GM23248 (cell line): Measurements from ENCODE around the gene SLC16A3. TPM values are rescaled to one million over a fixed set of nuclear protein-coding genes. Genes with fewer than 3 reads are reported as not detected.

Experiments
- DNase-seq: peaks from one replicate; pipeline ENCODE4 v3.0.0-alpha.2; 2015
- H2AFZ ChIP-seq: fragments of 200-600 bp; sonication (generic); 2 replicates; pipeline ENCODE4 v1.6.1; 2016; ENCODE audit warnings: antibody characterized with exemption
- H3F3A ChIP-seq: fragments of 200-600 bp; sonication (generic); 2 replicates; pipeline ENCODE4 v1.6.1; 2016; ENCODE audit warnings: mild to moderate bottlenecking, antibody characterized with exemption, mixed run types; ENCODE audit not compliant: insufficient read depth
- H3K27ac ChIP-seq: fragments of 200-600 bp; sonication (generic); 2 replicates; pipeline ENCODE4 v1.5.1; 2016; ENCODE audit warnings: mild to moderate bottlenecking
- H3K27me3 ChIP-seq: fragments of 200-600 bp; sonication (generic); replicated peaks from 2 replicates; pipeline ENCODE4 v1.6.1; 2016; ENCODE audit warnings: mild to moderate bottlenecking; ENCODE audit not compliant: insufficient read depth
- H3K36me3 ChIP-seq: fragments of 200-600 bp; sonication (generic); 2 replicates; pipeline ENCODE4 v1.6.1; 2016; ENCODE audit warnings: low read depth, mild to moderate bottlenecking
- H3K4me1 ChIP-seq: fragments of 200-600 bp; sonication (generic); 2 replicates; pipeline ENCODE4 v1.6.1; 2016; ENCODE audit warnings: mild to moderate bottlenecking; ENCODE audit not compliant: insufficient read depth
- H3K4me2 ChIP-seq: fragments of 200-600 bp; sonication (generic); one replicate; pipeline ENCODE4 v1.6.1; 2016; ENCODE audit warnings: mild to moderate bottlenecking; ENCODE audit not compliant: unreplicated experiment
- H3K4me3 ChIP-seq: fragments of 200-600 bp; sonication (generic); 2 replicates; pipeline ENCODE4 v1.5.1; 2016; ENCODE audit warnings: mild to moderate bottlenecking
- H3K79me2 ChIP-seq: fragments of 200-600 bp; sonication (generic); 2 replicates; pipeline ENCODE4 v1.6.1; 2016; ENCODE audit warnings: mild to moderate bottlenecking; ENCODE audit not compliant: insufficient read depth
- H3K9ac ChIP-seq: fragments of 200-600 bp; sonication (generic); 2 replicates; pipeline ENCODE4 v1.6.1; 2016; ENCODE audit warnings: mild to moderate bottlenecking
- H3K9me2 ChIP-seq: fragments of 200-600 bp; sonication (generic); 2 replicates; pipeline ENCODE4 v1.6.1; 2016; ENCODE audit warnings: mixed run types, mild to moderate bottlenecking, moderate library complexity; ENCODE audit not compliant: insufficient read depth
- H3K9me3 ChIP-seq: fragments of 200-600 bp; sonication (generic); one replicate; pipeline ENCODE4 v1.6.1; 2017; ENCODE audit warnings: low read depth
- H4K20me1 ChIP-seq: fragments of 200-600 bp; sonication (generic); 2 replicates; pipeline ENCODE4 v1.6.0; 2016; ENCODE audit not compliant: insufficient read depth
- EZH2 ChIP-seq: fragments of 200-600 bp; sonication (generic); IDR thresholded peaks from 2 replicates; pipeline ENCODE4 v1.6.1; 2018; ENCODE audit warnings: antibody characterized with exemption, mild to moderate bottlenecking; ENCODE audit not compliant: insufficient read depth, poor library complexity, severe bottlenecking
- EZH2phosphoT487 ChIP-seq: fragments of 200-600 bp; sonication (generic); IDR thresholded peaks from 2 replicates; pipeline ENCODE4 v1.6.1; 2018; ENCODE audit warnings: antibody characterized with exemption, moderate library complexity, mild to moderate bottlenecking, low read depth; ENCODE audit not compliant: insufficient read depth
- WGBS, 2 experiments: methylation state at CpG; one replicate each; pipeline ENCODE4 v1.1.6; 2015 to 2017; ENCODE audit warnings: low lambda C conversion rate in 2 of 2, low coverage in 1 of 2; ENCODE audit errors: missing lambda C conversion rate in 2 of 2; 5-methylcytosine and 5-hydroxymethylcytosine counted together
- in situ Hi-C: fragments of 300-500 bp; cut with MboI; formaldehyde crosslinking; loops from 2 replicates; pipeline ENCODE4 v1.15.0; 2020
- polyA plus RNA-seq: library from polyadenylated mRNA; unstranded; fragments of >200 nt; fragmentation: Nextera tagmentation; extraction: Ambion mirVana; gene quantifications from 2 replicates; pipeline ENCODE4 v1.2.1, GENCODE V29; 2016
- total RNA-seq: library from RNA; depleted of rRNA; stranded (reverse); fragments of >200 nt; shearing (Covaris generic); gene quantifications from 2 replicates; pipeline ENCODE4 v1.2.3, GENCODE V29; 2014

Gene SLC16A3
- total and polyA plus RNA-seq, 2 experiments from 2014 or later, result 95.5 to 550 TPM

DNA sequence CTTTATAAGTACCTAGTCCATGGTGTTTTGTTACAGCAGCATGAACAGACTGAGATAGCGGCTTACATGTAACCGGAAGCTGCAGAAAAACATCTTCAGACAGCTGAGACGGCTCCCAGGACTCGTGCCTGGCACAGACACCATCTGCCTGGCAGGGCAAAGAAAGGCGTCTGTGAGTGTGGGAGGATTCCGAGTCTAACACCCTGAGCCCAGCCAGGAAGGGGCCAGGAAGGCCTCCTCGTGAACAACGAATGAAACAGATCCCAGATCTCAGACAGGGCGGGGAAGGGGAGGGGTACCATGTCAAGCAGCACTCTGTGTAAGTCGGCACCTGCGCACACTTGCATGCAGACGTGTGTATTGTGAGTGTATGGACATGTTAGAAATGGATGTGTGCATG, 49.0 kb downstream of the SLC16A3 start:
- Histone ChIP-seq H3K4me1 (peaks cover 9% of the 10 kb centered on the region), H3K36me3 (no peaks in the 10 kb centered on the region), H3K27ac (no peak overlapping the region), H2AFZ (no peak overlapping the region), H3K9me2 (no peaks in the 10 kb centered on the region), H3K27me3 (no peaks in the 10 kb centered on the region), H3K4me3 (no peak overlapping the region), H3K9me3 (no peaks in the 10 kb centered on the region), H4K20me1 (no peaks in the 10 kb centered on the region), H3K9ac (no peak overlapping the region), H3F3A (no peaks in the 10 kb centered on the region), H3K79me2 (peaks cover 3% of the 10 kb centered on the region; the same call in 1 of the 2 replicates), H3K4me2 (no peak overlapping the region)
- DNase-seq, result no peak
- in situ Hi-C loops, result no loop called here
- no peak for TF ChIP-seq EZH2phosphoT487
- TF ChIP-seq EZH2, result no peak
- WGBS, 2 experiments, result 66 to 70% methylated on average over 12 of the region's 12 CpGs

DNA sequence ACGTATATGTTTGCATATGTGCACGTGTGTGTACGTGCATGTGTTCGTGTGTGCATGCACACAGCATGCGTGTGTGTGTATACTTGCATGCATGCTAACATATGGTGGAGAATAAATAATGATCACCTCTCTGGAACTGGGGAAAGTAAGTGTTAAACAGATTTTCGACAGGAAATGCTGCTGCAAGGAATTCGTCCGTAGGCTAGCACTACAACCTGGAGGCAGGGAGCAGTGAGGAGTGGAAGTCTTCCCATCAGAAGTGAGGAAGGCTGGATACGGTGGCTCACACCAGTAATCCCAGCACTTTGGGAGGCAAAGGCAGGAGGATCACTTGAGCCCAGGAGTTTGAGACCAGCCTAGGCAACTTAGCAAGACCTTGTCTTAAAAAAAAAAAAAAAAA, 49.5 kb downstream of the SLC16A3 start:
- Histone ChIP-seq H4K20me1 (no peaks in the 10 kb centered on the region), H3K9me3 (no peaks in the 10 kb centered on the region), H3K36me3 (no peaks in the 10 kb centered on the region), H3K4me3 (no peak overlapping the region), H3K27me3 (no peaks in the 10 kb centered on the region), H3K79me2 (no peaks in the 10 kb centered on the region), H3K4me1 (peaks cover 12% of the 10 kb centered on the region), H3K9me2 (no peaks in the 10 kb centered on the region), H2AFZ (no peak overlapping the region), H3F3A (no peaks in the 10 kb centered on the region), H3K9ac (no peak overlapping the region), H3K4me2 (no peak overlapping the region), H3K27ac (no peak overlapping the region)
- TF ChIP-seq EZH2phosphoT487 (no peak), EZH2 (no peak)
- in situ Hi-C loops, result no loop called here
- WGBS, 2 experiments, result 84 to 85% methylated on average over 9 of the region's 9 CpGs
- no peak for DNase-seq

DNA sequence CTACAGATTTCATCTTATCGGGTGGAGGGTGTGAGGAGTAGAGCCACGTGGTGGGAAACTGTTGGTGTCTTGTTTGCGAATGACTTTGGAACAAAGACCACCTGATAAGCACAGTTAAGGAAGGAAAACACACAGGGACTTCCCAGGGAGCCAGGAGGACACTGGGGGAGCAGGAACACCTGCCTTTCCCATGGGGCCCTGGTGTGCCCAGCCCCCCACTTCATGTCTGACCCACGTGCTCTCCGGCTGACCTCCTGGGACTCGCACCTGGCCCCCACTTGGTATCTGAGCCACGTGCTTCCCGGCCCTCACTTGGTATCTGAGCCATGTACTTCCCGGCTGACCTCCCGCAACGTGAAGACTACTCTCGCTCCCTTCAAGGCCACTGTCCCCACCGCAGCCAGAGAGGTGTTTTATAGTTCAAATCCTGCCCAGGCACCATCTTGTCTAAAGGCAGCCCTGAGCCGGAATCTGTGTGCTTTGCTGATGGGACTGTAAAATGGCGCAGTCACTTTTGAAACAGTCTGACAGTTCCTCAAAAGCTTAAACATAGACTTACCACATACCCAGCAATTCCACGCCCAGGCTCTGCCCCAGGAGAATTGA, 50.0 kb downstream of the SLC16A3 start:
- H4K20me1 ChIP-seq, result no peaks in the 10 kb centered on the region
- H3K4me1 ChIP-seq, result peaks cover 17% of the 10 kb centered on the region
- no peaks in the 10 kb centered on the region for H3K36me3 ChIP-seq
- no peaks in the 10 kb centered on the region for H3K27me3 ChIP-seq
- H3K27ac ChIP-seq, result no peak overlapping the region
- H3K9me3 ChIP-seq, result no peaks in the 10 kb centered on the region
- no peak overlapping the region for H2AFZ ChIP-seq
- H3K79me2 ChIP-seq, result no peaks in the 10 kb centered on the region
- no peak overlapping the region for H3K4me3 ChIP-seq
- no peaks in the 10 kb centered on the region for H3K9me2 ChIP-seq
- no peaks in the 10 kb centered on the region for H3F3A ChIP-seq
- 85 to 88% methylated on average over 16 of the region's 16 CpGs for WGBS, 2 experiments
- DNase-seq, result no peak
- in situ Hi-C loops, result no loop called here
- H3K4me2 ChIP-seq, result no peak overlapping the region
- TF ChIP-seq EZH2 (no peak), EZH2phosphoT487 (no peak)
- H3K9ac ChIP-seq, result no peak overlapping the region

DNA sequence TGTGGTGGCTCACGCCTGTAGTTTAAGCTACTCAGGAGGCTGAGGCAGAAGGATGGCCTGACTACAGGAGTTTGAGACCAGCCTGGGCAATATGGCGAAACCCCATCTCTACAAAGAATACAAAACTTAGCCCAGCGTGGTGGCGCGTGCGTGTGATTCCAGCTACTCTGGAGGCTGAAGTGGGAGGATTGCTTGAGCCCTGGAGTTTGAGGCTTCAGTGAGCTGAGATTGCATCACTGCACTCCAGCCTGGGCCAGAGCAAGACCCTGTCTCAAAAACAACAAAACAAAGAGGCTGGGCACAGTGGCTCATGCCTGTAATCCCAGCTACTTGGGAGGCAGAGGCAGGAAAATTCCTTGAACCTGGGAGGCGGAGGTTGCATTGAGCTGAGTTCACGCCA, 51.7 kb downstream of the SLC16A3 start:
- no peaks in the 10 kb centered on the region for H4K20me1 ChIP-seq
- H3F3A ChIP-seq, result no peaks in the 10 kb centered on the region
- H3K79me2 ChIP-seq, result no peaks in the 10 kb centered on the region
- in situ Hi-C loops, result no loop called here
- TF ChIP-seq EZH2phosphoT487 (no peak), EZH2 (no peak)
- no peak overlapping the region for H2AFZ ChIP-seq
- no peak overlapping the region for H3K4me2 ChIP-seq
- DNase-seq, result no peak
- H3K27me3 ChIP-seq, result no peaks in the 10 kb centered on the region
- H3K36me3 ChIP-seq, result no peaks in the 10 kb centered on the region
- H3K9me3 ChIP-seq, result no peaks in the 10 kb centered on the region
- no peaks in the 10 kb centered on the region for H3K9me2 ChIP-seq
- H3K4me3 ChIP-seq, result no peak overlapping the region
- H3K27ac ChIP-seq, result no peak overlapping the region
- H3K9ac ChIP-seq, result no peak overlapping the region
- H3K4me1 ChIP-seq, result peaks cover 17% of the 10 kb centered on the region
- WGBS, 2 experiments, result 94 to 95% methylated on average over 8 of the region's 8 CpGs
